ENCODE results near the gene HABP4.

DNA sequence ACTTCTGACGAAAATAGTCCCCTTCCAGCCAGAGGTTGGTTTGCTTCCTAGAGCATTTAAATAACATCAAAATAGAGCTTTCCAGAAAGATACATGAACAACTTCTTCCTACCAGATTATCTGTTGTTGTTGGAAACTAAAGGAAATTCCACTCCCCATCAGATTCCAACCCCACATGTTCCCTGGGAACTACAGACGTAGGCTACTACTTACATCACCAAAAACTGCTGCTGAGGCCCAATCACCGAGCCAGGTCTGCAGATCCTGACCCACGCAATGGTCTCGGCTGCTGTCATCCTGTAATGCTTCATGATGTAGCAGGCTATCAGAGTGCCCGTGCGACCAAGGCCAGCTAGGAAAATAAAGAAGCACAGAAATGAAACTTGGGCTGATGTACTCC lies 73.4 kb downstream of the HABP4 start:
- TF ChIP-seq, protein P1, sequence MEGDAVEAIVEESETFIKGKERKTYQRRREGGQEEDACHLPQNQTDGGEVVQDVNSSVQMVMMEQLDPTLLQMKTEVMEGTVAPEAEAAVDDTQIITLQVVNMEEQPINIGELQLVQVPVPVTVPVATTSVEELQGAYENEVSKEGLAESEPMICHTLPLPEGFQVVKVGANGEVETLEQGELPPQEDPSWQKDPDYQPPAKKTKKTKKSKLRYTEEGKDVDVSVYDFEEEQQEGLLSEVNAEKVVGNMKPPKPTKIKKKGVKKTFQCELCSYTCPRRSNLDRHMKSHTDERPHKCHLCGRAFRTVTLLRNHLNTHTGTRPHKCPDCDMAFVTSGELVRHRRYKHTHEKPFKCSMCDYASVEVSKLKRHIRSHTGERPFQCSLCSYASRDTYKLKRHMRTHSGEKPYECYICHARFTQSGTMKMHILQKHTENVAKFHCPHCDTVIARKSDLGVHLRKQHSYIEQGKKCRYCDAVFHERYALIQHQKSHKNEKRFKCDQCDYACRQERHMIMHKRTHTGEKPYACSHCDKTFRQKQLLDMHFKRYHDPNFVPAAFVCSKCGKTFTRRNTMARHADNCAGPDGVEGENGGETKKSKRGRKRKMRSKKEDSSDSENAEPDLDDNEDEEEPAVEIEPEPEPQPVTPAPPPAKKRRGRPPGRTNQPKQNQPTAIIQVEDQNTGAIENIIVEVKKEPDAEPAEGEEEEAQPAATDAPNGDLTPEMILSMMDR (IDR thresholded peaks at IDR 0.05) = no peak
- TF ChIP-seq POLR2A (IDR thresholded peaks at IDR 0.05) = no peak

Measured in esophagus squamous epithelium (tissue), 4 donors.